Hepatocyte (in vitro differentiated cells): ENCODE measurements around the gene NDST1. TPM values are rescaled to one million over a fixed set of nuclear protein-coding genes. Genes with fewer than 3 reads are reported as not detected.

ENCODE experiments used
- DNase-seq: peaks from one replicate; pipeline ENCODE4 v3.0.0-alpha.2; 2016; ENCODE audit warnings: low spot score
- H2AFZ ChIP-seq: fragments of 200-600 bp; sonication (generic); 2 replicates; pipeline ENCODE4 v1.6.0; 2016; ENCODE audit warnings: antibody characterized with exemption, mild to moderate bottlenecking
- H3K27ac ChIP-seq: fragments of 200-600 bp; sonication (generic); 2 replicates; pipeline ENCODE4 v1.5.1; 2016; ENCODE audit warnings: mild to moderate bottlenecking
- H3K27me3 ChIP-seq: fragments of 200-600 bp; sonication (generic); 2 replicates; pipeline ENCODE4 v1.6.1; 2016
- H3K36me3 ChIP-seq: fragments of 200-600 bp; sonication (generic); replicated peaks from 2 replicates; pipeline ENCODE4 v1.5.1; 2016; ENCODE audit warnings: low read depth; ENCODE audit not compliant: insufficient read depth
- H3K4me1 ChIP-seq: fragments of 200-600 bp; sonication (generic); 2 replicates; pipeline ENCODE4 v1.5.1; 2016; ENCODE audit warnings: mild to moderate bottlenecking, moderate library complexity; ENCODE audit not compliant: insufficient read depth
- H3K4me2 ChIP-seq: fragments of 200-600 bp; sonication (generic); 2 replicates; pipeline ENCODE4 v1.6.0; 2016
- H3K4me3 ChIP-seq: fragments of 200-600 bp; sonication (generic); 2 replicates; pipeline ENCODE4 v1.5.1; 2016; ENCODE audit warnings: mild to moderate bottlenecking
- H3K79me2 ChIP-seq: fragments of 200-600 bp; sonication (generic); 2 replicates; pipeline ENCODE4 v1.6.0; 2017; ENCODE audit warnings: mild to moderate bottlenecking
- H3K9me2 ChIP-seq: fragments of 200-600 bp; sonication (generic); replicated peaks from 2 replicates; pipeline ENCODE4 v1.6.0; 2017; ENCODE audit warnings: mild to moderate bottlenecking; ENCODE audit not compliant: insufficient read depth
- H3K9me3 ChIP-seq: fragments of 200-600 bp; sonication (generic); 2 replicates; pipeline ENCODE4 v1.5.1; 2016; ENCODE audit warnings: low read depth, mild to moderate bottlenecking
- H4K20me1 ChIP-seq: fragments of 200-600 bp; sonication (generic); 2 replicates; pipeline ENCODE4 v1.6.0; 2016; ENCODE audit warnings: mild to moderate bottlenecking; ENCODE audit not compliant: insufficient read depth, poor library complexity, severe bottlenecking
- CTCF ChIP-seq: fragments of 200-600 bp; sonication (generic); IDR thresholded peaks from 2 replicates; pipeline ENCODE4 v1.5.1; 2016; ENCODE audit warnings: antibody characterized with exemption, mild to moderate bottlenecking; ENCODE audit not compliant: poor library complexity
- EZH2 ChIP-seq: fragments of 200-600 bp; sonication (generic); IDR thresholded peaks from 2 replicates; pipeline ENCODE4 v1.6.1; 2016; ENCODE audit warnings: antibody characterized with exemption, mild to moderate bottlenecking, borderline replicate concordance
- EZH2phosphoT487 ChIP-seq: fragments of 200-600 bp; sonication (generic); IDR thresholded peaks from one replicate; pipeline ENCODE4 v1.6.1; 2018; ENCODE audit warnings: antibody characterized with exemption, mild to moderate bottlenecking, low read depth, moderate library complexity; ENCODE audit not compliant: unreplicated experiment, severe bottlenecking
- WGBS: methylation state at CpG from one replicate; pipeline ENCODE4 v1.1.6; 2016; ENCODE audit warnings: low lambda C conversion rate; ENCODE audit errors: missing lambda C conversion rate; 5-methylcytosine and 5-hydroxymethylcytosine counted together
- polyA plus RNA-seq: library from polyadenylated mRNA; unstranded; fragments of >200 nt; fragmentation: Nextera tagmentation; extraction: Ambion mirVana; gene quantifications from 2 replicates; pipeline ENCODE4 v1.2.1, GENCODE V29; 2016
- total RNA-seq: library from RNA; depleted of rRNA; stranded (reverse); fragments of >200 nt; gene quantifications from 2 replicates; pipeline ENCODE4 v1.2.3, GENCODE V29; 2014

The NDST1 gene
- total and polyA plus RNA-seq, 2 experiments from 2014 or later, result 42.5 to 85.1 TPM

- Histone ChIP-seq H3K4me3 (no peak overlapping the region), H3K27me3 (no peaks in the 10 kb centered on the region), H3K36me3 (no peaks in the 10 kb centered on the region), H3K4me1 (peaks cover 46% of the 10 kb centered on the region), H3K4me2 (peak overlapping the region; percentile 30), H3K27ac (peak overlapping the region; percentile 62), H3K9me3 (no peaks in the 10 kb centered on the region), H4K20me1 (peaks cover 42% of the 10 kb centered on the region), H3K79me2 (peaks cover 88% of the 10 kb centered on the region), H3K9me2 (no peaks in the 10 kb centered on the region), H2AFZ (no peak overlapping the region)
- WGBS, result 83% methylated on average over 11 of the region's 11 CpGs
- no peak for DNase-seq
- TF ChIP-seq EZH2 (no peak), CTCF (no peak), EZH2phosphoT487 (no peak)
Observed at GRCh38 chr5:150521939-150522503, 14.1 kb downstream of the NDST1 start.

GRCh38 chr5:150522504-150523414 is 14.8 kb downstream of the NDST1 start:
- Histone ChIP-seq H3K4me2 (peak overlapping the region; percentile 30), H3K79me2 (peaks cover 90% of the 10 kb centered on the region), H3K9me3 (no peaks in the 10 kb centered on the region), H2AFZ (no peak overlapping the region), H4K20me1 (peaks cover 41% of the 10 kb centered on the region), H3K4me3 (no peak overlapping the region), H3K36me3 (no peaks in the 10 kb centered on the region), H3K4me1 (peaks cover 41% of the 10 kb centered on the region), H3K9me2 (no peaks in the 10 kb centered on the region), H3K27me3 (no peaks in the 10 kb centered on the region), H3K27ac (peak overlapping the region; percentile 82)
- 53% methylated on average over 14 of the region's 14 CpGs for WGBS
- peak; percentile 68 for DNase-seq
- TF ChIP-seq EZH2phosphoT487 (no peak), CTCF (no peak), EZH2 (no peak)

GRCh38 chr5:150523472-150524350 is 15.8 kb downstream of the NDST1 start:
- H3K9me2 ChIP-seq, result no peaks in the 10 kb centered on the region
- peaks cover 39% of the 10 kb centered on the region for H4K20me1 ChIP-seq
- H3K27ac ChIP-seq, result peak overlapping the region; percentile 82
- H3K9me3 ChIP-seq, result no peaks in the 10 kb centered on the region
- no peak overlapping the region for H3K4me3 ChIP-seq
- H3K4me2 ChIP-seq, result peak overlapping the region; percentile 5
- no peak overlapping the region for H2AFZ ChIP-seq
- peaks cover 34% of the 10 kb centered on the region for H3K4me1 ChIP-seq
- TF ChIP-seq CTCF (peak; percentile 60), EZH2 (no peak), EZH2phosphoT487 (no peak)
- H3K27me3 ChIP-seq, result no peaks in the 10 kb centered on the region
- DNase-seq, result peak; percentile 63
- H3K79me2 ChIP-seq, result peaks cover 88% of the 10 kb centered on the region
- H3K36me3 ChIP-seq, result no peaks in the 10 kb centered on the region
- 76% methylated on average over 12 of the region's 12 CpGs for WGBS
